Activated CD4-positive, alpha-beta T cell treated with anti-CD3 and anti-CD28 coated beads, Interleukin-2, Interleukin-6, amounts not matched to agents 100 ng/mL and 50 ng/mL, durations not matched to agents 16 hours and 8 hours (primary cell): ENCODE measurements around the gene KHNYN.

ENCODE experiments used
- DNase-seq: peaks from one replicate; pipeline ENCODE4 v3.0.0-alpha.2; 2020

KHNYN gene

DNA sequence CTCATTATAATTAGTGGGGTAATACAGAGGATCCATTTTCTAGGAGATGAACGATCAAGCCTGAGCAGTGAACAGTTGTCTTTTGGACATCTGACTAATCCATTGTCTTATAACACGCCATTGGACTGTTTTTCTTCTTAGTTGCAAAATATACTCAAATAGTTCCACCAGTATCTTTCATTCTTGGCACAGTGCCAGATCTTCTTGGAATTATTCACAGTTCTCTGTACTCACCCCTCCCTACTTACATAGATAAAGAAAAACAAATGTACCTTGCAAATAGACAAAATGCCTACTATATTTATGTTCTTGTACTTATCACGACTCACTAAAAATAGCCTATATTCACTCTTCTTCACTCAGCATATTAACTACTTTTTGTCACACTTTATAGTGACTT is 4.0 kb upstream of the KHNYN start:
- peak; percentile 59 for DNase-seq

DNA sequence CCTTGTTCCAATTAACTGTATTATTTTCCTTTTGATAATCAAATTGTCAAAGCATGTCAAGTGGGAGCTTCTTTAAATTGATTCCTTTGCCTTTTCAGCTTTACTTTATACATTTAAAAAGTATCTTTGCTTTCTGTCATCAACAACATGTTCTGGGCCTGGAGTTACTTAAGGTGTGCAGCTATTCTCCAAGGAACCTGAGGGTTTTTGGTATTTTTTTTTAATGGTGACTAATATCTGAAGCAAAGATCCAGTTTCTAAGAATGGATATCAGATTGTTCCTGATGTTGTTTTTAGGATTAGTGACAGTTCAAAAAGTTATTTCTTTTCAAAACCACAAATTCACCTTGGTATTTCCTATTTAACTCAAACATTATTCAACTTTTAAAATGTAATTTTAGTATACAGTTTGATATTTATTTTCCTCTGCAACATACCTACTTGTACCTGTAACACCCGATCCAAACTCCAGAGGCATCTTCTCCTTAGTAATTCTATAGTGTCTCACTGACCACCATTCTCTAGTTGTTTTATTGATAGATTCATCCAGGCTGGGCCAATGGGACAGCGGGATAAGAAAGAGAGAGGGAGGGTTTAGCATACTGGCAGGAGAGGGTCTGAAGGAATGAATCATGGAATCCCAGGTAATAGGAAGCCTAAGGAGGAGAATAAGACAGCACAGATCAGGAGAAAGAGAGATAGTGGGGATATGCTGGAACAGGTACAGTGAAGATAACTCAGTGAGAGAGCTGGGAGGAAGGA is 3.4 kb upstream of the KHNYN start:
- DNase-seq, result no peak

DNA sequence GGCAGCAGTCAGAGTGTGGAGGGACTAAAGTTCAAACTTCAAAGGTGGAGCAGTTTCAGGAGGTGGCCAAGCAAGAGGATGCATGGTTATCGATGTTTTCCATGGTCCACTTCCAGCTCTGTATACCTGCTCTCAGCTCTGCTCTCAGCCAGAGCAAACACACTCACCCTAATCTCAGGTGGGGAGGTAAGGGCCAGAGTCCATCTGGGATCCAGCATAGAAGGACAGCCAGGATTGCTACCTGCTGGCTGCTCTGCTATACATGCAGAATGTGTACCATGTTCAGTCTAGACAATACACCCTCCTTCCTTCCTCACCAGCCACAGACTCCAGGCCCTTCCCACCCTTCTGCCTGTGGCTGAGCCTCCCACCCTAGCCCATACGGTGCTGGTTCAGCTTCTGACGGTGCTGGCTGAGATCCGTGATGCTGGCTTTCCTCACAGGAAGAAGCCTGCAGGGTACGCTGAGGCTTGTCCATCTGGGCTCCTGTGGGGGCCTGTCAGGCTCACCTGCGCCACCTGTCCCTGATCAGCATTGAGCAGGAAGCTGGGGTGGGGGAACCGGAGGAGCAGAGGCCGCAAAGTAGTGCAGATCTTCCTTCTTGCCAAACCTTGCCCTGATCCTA is 2.7 kb upstream of the KHNYN start:
- DNase-seq, result no peak

DNA sequence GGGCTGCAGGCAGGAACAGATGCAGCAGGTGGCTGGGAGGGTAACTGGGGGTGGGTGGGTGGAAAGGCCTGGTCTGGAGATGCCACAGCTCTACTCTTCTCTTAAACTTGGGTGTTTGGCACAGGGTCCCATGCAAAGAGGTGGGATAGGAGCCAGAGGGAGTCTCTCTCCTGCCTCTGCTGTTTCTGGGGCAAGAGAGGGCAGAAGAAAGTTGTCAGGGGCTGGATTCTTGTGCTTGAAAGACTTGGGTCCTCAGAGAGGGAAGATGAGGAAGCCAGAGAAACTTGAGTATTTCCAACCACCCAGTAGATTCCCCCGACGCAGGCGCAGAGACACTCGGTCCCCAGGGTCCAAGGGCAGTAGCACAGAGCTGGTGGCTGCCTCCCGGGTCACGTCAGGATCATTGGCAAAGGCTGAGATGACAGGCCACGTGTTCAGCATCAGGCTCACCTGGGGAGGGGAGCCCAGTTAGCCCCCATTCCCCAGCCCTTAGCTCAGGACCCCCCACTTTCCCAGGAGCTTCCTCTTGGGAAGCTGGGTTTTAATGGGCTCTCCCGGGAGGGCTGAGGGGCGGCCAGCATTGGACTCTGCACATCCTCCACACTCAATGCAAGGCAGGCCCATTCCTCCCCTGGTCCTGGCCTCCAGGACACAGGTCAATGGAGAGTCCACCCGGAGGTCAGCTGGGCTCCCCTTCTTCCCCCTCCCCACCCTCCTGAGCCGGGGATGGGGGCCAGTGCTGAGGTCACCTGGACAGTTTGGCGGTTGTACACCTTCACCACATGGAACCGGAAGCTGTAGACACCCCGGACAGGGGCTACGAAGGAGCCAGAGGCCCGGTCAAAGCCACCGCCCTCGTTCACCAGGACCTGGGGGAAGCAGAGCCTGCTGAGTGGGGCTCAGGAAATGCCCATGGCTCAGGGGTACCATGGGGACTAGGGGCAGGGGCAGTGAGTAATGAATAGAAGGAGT is 1.9 kb upstream of the KHNYN start:
- DNase-seq, result no peak

DNA sequence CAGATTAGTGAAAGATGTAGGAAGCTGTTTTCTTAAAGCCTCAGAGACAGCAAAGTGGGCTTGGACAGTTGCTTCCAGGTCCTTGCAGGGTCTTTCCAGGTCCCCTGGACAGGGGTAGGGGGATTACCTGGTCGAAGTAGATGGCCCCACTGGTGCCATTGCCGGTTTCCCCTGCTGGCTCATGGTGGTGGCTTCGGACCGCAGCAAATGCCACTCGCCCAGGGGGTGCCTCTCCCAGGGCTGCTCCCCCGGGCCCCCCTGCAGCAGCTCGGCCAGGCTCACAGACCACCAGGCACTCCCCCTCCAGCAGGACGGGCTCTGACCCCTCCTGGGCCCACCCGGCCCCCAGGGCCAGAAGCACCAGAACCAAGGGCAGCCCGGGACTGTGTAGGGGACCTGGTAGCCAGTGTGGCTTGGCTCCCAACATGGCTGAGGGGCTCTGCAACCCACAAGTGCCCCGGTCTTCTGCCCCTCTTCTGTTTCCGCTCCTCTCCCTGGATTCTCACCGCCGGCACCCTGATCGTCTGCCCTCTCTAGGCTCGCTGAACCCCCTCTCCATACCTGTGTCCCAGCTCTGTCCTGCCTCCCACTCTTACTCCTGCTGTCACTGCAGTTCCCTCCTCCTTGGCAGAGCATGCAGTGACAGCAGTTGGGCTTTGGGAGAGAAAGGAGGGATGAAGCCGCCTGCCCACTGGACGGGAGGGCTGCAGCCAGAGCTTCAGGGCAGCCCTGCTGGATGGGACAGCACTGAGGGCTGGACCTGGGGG is 943 bp upstream of the KHNYN start:
- DNase-seq, result no peak

DNA sequence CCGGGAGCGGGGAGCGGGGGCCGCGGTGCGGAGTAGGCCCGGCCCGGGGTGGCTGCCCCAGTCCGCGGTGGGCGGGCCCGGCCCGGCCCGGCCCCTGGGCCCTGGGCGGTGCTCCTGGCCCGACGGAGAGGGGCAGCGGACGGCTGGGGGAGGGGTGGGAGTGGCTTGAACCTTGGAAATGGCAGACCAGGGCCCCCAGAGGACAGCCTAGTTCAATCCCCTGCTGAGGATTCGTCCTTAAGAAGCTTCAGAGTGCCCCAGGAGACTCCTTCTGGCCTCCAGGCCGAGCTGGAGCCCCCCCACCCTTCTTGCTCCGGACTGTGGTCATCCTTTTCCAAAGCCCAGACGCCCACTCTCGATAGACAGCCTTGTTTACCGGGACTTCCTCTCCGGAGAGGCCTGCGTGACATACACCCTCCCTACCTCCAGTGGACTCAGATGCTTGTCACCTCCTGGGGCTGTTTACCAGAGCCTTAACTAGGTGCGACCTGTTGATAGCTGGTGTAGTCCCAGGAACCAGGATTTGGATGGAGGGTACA is 458 bp downstream of the KHNYN start:
- peak; percentile 71 for DNase-seq

DNA sequence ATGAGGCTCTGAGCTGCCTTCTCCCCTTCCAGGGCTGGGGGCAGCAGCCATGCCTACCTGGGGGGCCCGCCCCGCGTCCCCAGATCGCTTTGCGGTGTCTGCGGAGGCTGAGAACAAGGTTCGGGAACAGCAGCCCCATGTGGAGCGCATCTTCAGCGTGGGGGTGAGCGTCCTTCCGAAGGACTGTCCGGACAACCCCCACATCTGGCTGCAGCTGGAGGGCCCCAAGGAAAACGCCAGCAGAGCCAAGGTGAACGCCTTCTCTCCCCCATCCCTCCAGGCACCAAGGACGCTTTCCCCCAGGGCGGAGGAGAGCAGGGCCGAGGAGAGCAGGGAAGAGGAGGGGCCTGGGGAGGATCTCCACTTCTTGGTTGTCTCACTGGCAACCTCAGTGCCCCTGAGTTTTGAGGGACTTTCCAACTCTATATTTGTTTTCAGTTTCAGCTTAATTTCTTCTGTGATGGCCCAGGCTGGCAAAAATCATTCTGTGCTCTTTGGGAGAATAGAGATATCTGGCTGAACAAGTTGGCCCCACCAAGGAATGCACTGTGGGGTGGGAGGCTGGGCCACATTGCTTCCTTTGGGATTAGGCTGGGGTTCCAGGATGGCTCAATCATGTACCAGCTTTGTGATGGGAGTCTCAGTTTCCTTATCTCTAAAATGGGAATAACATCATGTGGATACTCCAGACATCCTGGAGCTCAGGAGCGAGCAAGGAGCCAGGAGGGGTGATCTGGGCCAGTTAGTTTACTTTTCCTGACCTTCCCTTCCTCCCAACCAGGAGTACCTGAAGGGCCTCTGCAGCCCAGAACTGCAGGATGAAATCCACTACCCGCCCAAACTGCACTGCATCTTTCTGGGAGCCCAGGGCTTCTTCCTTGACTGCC is 1.2 kb downstream of the KHNYN start:
- DNase-seq, result peak; percentile 84

DNA sequence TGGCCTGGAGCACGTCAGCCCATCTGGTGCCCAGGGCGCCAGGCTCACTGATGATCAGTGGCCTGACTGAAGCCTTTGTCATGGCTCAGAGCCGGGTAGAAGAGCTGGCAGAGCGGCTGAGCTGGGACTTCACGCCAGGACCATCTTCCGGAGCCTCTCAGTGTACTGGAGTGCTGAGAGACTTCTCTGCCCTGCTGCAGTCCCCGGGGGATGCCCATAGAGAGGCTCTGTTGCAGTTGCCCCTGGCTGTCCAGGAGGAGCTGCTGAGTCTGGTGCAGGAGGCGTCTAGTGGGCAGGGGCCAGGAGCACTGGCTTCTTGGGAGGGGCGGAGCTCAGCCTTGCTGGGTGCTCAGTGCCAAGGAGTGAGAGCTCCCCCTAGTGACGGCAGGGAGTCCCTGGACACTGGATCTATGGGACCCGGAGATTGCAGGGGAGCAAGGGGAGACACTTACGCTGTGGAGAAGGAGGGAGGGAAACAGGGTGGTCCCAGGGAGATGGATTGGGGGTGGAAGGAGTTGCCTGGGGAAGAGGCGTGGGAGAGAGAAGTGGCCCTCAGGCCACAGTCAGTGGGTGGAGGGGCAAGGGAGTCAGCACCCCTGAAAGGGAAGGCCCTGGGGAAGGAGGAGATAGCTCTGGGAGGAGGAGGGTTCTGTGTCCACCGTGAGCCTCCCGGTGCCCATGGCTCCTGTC is 2.0 kb downstream of the KHNYN start:
- DNase-seq, result peak; percentile 96

DNA sequence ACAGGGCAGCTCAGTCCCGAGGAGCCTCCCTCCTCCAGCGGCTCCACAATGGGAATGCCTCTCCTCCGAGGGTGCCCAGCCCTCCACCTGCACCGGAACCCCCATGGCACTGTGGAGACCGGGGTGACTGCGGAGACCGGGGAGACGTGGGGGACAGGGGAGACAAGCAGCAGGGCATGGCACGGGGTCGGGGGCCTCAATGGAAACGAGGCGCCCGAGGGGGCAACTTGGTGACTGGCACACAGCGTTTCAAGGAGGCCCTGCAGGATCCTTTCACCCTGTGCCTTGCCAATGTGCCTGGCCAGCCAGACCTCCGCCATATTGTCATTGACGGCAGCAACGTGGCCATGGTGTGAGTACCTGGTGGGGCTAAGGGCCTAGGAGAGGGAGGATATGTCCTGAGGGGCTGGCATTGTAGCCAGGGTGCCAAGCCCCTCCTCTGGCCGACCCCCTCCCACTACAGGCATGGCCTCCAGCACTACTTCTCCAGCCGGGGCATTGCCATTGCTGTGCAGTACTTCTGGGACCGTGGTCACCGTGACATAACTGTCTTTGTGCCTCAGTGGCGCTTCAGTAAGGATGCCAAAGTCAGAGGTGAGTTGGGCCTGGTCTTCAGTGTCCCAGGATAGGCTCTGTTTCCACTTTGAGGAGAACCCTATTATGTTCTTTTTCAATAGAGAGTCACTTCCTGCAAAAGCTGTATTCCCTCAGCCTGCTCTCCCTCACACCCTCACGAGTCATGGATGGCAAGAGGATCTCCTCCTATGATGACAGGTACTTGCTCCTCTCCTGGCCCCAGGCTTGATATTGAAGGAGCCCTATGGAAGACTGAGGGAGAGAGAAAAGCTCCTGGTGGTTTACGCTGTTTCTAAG is 2.7 kb downstream of the KHNYN start:
- no peak for DNase-seq

DNA sequence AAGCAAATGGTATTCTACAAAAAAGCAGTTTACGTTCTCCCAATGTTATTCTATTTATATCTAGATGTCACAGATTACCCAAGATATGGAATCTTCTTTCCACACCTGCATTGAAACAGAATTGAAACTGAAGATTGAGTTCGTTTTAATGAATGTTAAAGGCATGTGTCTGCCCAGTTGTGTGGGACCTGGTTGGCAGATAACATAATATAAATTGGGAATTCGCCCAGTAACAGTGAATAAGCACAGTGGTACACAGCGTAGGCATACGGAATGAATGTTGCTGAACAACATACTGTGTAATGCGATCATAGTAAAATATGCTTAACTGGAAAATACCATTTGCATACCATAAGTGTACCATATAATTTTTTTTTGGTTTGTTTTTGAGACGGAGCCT is 4.3 kb downstream of the KHNYN start:
- DNase-seq, result no peak

DNA sequence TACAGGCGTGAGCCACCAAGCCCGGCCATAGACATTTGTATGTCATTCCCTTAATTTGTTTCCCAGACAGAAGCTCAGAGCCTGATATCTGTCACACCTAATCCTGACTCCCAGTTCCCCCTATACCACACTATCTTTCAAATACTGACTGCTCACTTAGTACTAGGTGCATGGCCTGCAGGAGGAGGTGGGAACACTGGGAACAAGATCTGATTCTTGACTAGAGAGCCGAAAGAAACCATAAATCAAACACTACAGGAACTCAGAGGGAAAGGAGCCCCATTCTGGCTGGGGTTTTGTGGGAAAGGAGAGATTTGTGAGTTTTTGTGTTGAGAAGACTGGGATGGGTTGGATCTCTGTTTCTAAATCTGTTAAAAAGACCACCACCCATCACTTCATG is 4.9 kb downstream of the KHNYN start:
- no peak for DNase-seq

DNA sequence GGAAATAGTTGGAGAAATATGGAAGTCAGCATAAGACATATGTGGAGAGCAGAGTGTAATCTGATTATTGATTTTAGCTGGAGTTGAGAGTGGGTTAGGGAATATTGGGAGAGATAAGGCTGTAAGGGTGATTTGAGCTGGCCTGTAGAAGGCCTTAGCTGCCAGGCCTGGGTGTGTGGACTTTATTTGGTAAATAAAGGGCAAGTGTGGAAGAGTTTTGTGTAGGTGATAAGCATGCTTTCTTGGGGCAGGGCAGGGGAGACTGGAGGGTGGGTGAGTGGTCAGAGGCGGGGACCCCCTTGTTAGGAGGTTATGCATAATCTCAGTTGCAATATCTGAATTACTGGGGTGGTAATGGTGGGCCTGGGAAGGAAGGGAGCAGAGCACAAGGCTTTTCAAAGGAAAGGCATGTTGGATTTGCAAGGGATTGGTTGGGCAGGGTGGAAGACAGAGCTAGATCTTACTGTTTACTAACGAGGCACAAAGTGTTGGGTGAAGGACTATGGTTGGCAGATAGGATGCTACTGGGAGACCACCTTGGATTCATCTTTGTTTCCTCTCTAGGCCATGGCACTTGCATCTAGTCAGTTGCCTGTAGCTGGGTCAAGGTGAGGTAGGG is 5.5 kb downstream of the KHNYN start:
- no peak for DNase-seq

DNA sequence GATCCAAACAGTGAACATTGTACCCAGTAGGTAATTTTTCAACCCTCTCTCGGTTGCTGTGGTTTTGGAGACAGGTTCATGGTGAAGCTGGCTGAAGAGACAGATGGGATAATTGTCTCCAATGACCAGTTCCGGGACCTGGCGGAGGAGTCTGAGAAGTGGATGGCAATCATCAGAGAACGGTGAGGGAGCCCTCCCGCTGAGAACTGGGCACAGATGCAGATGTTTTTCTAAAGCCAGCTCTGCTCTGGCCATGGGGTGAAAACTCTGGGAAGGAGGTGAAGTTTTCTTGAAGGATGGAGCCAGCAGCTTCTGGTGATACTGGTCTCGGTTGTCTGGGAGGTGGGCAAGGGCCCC is 6.2 kb downstream of the KHNYN start:
- DNase-seq, result no peak

DNA sequence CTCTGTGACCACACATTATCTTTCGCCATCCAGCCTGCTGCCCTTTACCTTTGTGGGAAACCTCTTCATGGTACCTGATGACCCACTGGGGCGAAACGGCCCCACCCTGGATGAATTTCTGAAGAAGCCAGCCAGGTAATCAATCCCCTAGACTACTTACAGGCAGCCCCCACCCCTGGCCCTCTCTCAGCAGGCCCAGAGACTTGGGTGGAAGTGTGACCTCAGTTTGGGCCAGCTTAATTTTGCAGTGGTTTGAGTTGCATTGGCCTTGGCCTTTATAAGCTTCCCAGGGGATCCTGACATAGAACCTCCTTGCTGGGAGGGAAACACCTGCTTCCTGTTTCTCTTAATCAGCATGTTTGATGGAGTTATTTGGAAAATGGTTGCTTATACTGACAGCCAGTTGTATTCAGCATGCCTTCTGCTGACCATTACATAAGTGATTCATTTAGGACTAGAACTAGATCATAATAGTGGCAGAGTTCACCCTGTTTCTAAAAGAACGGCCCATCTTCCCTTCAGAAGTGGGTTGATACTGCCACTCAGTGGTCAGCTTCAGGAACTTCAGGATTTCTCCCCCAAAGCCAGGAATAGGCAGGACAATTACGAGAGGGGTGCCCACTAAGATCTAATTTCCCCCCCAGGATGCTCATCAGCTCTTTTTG is 6.7 kb downstream of the KHNYN start:
- peak; percentile 71 for DNase-seq

DNA sequence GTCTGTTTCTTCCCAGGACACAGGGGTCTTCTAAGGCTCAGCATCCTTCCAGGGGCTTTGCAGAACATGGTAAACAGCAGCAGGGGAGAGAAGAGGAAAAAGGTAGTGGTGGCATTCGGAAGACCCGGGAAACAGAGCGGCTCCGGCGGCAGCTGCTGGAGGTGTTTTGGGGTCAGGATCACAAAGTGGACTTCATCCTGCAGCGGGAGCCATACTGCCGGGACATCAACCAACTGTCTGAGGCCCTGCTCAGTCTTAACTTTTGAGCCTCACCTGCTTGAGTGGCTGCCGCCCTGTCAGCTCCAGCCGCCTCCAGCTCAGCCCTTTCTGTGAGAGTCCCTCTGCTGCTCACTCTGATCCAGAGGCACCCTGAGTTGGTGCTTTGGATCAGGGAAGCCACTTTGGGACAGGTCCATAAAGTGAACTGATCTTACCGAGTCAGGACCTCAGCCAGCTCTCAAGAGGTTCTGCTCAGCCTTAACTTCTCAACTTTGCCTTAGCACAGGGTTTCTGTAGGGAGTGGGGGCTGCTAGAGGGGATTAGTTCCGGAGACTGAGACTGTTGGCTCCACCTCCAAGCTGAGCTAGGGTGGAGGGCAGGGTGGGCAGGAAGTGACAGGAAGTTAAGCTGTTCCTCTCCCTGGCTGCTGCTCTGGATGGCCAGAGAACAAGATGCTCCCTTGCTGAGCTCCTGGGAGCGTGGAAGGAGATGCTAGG is 7.4 kb downstream of the KHNYN start:
- no peak for DNase-seq

DNA sequence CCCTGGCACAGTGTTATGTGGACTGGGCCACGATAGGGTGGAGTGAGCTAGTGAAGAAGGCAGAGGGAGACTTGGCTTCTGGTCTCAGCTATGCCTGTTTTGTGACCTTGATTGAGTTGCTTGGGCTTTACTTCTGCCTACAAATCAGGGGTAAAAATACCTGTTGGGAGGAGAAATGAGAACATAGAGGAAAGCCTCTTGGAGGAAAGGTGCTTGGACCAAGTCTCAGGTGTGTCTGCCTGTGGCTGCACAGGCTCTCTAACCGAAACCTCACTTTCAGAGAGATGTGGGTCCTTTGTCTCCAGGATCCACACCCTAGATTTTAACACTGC is 7.9 kb downstream of the KHNYN start:
- no peak for DNase-seq

DNA sequence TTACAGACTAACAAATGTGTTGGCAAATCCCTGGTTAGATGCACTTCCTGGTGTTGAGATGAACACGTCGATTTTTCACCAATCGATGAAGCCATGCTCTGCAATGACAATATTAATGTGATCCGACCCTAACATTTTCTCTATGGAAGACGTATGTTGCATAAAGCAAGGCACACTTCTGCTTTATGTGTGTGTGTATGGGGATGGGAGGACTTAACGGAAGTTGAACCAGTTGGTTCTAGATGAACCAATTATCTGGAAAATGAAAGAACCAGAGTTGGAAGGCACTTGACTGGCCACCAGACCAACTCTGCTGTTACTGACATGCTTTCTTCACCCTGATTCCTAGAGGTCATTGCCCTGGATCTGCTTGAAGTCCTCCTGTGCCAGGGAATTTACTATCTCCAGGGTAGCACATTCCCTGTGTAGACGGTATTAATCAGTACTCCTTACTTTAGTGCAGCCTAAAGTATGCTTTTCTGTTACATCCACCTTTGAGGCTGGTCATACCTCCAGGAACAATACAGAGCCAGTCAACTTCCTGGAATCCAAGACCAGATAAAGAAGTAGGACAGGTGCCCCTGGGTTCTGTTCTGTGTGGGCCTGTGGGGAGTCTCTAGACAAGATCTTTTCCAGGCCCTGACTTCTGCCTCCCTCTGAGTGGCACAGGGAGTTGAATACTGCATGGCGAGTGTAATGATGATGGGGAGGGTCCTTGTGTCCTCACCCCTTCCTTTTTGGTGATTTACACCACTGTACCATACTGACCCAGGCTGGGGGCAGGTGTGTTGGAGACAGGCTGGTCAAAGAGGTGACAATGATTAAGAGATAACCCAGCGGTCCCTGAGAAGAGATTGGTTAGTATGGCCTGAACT is 8.7 kb downstream of the KHNYN start:
- DNase-seq, result no peak
